ENCODE data around the gene CSF3. TPM values are rescaled to one million over a fixed set of nuclear protein-coding genes. Genes with fewer than 3 reads are reported as not detected.

CSF3 gene
- total and polyA plus RNA-seq, 4 donors, result not detected

- Histone ChIP-seq H3K27ac (ENCODE audit: low read depth in 1 of 2, low read length in 2 of 2) (no peak overlapping the region), H3K9ac (ENCODE audit: low read depth in 1 of 2, low read length in 2 of 2) (no peak overlapping the region), H3K36me3 (ENCODE audit: control insufficient read depth in 4 of 4, insufficient read depth in 3 of 4, low read depth in 1 of 4, low read length in 3 of 4) (no peaks in the 10 kb centered on the region), H3K4me1 (ENCODE audit: control insufficient read depth in 4 of 4, insufficient read depth in 4 of 4, low read length in 3 of 4) (peaks cover 0 to 29% (median 20%) of the 10 kb centered on the region in 4 donors), H3K4me3 (ENCODE audit: low read depth in 1 of 3, low read length in 3 of 3) (no peak overlapping the region), H3K9me3 (ENCODE audit: control insufficient read depth in 4 of 4, low read length in 3 of 4) (no peaks in the 10 kb centered on the region), H3K27me3 (ENCODE audit: control insufficient read depth in 4 of 4, insufficient read depth in 4 of 4, low read length in 3 of 4) (no peaks in the 10 kb centered on the region)
- WGBS, result 77% methylated on average over 8 of the region's 8 CpGs
- no peak for TF ChIP-seq FOXA2 (IDR thresholded peaks at IDR 0.05)
- DNase-seq (ENCODE audit: low spot score), result no peak
Measured at GRCh38 chr17:40059729-40060475, 44.7 kb downstream of the CSF3 start.

DNA sequence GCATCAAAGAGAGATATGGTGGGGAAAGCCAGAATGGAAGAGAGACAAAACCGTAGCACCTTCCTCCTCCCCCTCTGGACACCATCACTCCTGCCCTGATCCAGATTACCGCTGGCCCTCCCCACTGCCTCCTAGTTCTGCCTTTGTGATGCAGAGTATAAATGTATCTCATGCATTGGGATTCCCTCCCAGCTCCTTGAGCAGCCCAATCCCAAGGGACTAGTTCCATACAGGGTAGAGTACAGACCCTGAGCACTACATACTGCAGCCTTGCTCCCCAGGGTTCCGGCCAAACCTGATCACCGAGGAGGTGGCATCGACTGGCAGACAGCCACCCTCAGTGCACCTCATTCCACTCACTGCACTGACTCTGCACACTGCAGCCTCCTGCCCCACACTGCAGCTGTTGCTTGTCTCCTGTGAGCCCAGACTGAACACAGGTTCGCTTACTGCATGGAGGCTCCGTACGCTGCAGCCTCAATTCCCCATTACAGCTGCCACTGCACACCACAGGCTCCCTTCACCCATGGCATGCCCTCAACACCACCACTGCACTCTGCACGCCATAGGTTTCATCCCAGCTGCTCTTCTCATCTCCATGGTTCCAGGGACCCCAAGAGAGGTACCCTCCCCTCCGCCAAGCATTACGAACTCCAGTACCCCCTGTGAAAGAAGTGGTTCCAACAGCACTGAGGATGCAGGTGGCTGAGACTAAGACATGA, 45.8 kb downstream of the CSF3 start:
- 91% methylated on average over 11 of the region's 11 CpGs for WGBS

More for the DNA sequence above, 45.8 kb downstream of the CSF3 start:
- no peak overlapping the region for H3K4me3 ChIP-seq (ENCODE audit: low read depth in 1 of 3, low read length in 3 of 3)
- no peaks in the 10 kb centered on the region for H3K27me3 ChIP-seq (ENCODE audit: control insufficient read depth in 4 of 4, insufficient read depth in 4 of 4, low read length in 3 of 4)
- no peak for DNase-seq (ENCODE audit: low spot score)
- no peaks in the 10 kb centered on the region for H3K9me3 ChIP-seq (ENCODE audit: control insufficient read depth in 4 of 4, low read length in 3 of 4)
- H3K4me1 ChIP-seq (ENCODE audit: control insufficient read depth in 4 of 4, insufficient read depth in 4 of 4, low read length in 3 of 4), result peaks cover 0 to 37% (median 22%) of the 10 kb centered on the region in 4 donors
- no peaks in the 10 kb centered on the region for H3K36me3 ChIP-seq (ENCODE audit: control insufficient read depth in 4 of 4, insufficient read depth in 3 of 4, low read depth in 1 of 4, low read length in 3 of 4)
- H3K27ac ChIP-seq (ENCODE audit: low read depth in 1 of 2, low read length in 2 of 2), result no peak overlapping the region
- TF ChIP-seq RXRA (IDR thresholded peaks at IDR 0.05) (no peak), JUND (IDR thresholded peaks at IDR 0.05) (no peak), SP1 (IDR thresholded peaks at IDR 0.05) (no peak), MAX (IDR thresholded peaks at IDR 0.05) (no peak), HNF4G (IDR thresholded peaks at IDR 0.05) (no peak), FOXA2 (IDR thresholded peaks at IDR 0.05) (no peak), EGR1 (IDR thresholded peaks at IDR 0.05; ENCODE audit: low read depth in 2 of 2) (no peak), HNF4A (conservative IDR thresholded peaks at IDR 0.05) (no peak), NR2F2 (IDR thresholded peaks at IDR 0.05) (no peak), FOXA1 (IDR thresholded peaks at IDR 0.05) (no peak)
- TF ChIP-seq, protein P1, sequence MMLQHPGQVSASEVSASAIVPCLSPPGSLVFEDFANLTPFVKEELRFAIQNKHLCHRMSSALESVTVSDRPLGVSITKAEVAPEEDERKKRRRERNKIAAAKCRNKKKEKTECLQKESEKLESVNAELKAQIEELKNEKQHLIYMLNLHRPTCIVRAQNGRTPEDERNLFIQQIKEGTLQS (IDR thresholded peaks at IDR 0.05), result no peak
- TF ChIP-seq, protein P2, sequence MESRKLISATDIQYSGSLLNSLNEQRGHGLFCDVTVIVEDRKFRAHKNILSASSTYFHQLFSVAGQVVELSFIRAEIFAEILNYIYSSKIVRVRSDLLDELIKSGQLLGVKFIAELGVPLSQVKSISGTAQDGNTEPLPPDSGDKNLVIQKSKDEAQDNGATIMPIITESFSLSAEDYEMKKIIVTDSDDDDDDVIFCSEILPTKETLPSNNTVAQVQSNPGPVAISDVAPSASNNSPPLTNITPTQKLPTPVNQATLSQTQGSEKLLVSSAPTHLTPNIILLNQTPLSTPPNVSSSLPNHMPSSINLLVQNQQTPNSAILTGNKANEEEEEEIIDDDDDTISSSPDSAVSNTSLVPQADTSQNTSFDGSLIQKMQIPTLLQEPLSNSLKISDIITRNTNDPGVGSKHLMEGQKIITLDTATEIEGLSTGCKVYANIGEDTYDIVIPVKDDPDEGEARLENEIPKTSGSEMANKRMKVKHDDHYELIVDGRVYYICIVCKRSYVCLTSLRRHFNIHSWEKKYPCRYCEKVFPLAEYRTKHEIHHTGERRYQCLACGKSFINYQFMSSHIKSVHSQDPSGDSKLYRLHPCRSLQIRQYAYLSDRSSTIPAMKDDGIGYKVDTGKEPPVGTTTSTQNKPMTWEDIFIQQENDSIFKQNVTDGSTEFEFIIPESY (IDR thresholded peaks at IDR 0.05), result no peak
- TF ChIP-seq, protein P3, sequence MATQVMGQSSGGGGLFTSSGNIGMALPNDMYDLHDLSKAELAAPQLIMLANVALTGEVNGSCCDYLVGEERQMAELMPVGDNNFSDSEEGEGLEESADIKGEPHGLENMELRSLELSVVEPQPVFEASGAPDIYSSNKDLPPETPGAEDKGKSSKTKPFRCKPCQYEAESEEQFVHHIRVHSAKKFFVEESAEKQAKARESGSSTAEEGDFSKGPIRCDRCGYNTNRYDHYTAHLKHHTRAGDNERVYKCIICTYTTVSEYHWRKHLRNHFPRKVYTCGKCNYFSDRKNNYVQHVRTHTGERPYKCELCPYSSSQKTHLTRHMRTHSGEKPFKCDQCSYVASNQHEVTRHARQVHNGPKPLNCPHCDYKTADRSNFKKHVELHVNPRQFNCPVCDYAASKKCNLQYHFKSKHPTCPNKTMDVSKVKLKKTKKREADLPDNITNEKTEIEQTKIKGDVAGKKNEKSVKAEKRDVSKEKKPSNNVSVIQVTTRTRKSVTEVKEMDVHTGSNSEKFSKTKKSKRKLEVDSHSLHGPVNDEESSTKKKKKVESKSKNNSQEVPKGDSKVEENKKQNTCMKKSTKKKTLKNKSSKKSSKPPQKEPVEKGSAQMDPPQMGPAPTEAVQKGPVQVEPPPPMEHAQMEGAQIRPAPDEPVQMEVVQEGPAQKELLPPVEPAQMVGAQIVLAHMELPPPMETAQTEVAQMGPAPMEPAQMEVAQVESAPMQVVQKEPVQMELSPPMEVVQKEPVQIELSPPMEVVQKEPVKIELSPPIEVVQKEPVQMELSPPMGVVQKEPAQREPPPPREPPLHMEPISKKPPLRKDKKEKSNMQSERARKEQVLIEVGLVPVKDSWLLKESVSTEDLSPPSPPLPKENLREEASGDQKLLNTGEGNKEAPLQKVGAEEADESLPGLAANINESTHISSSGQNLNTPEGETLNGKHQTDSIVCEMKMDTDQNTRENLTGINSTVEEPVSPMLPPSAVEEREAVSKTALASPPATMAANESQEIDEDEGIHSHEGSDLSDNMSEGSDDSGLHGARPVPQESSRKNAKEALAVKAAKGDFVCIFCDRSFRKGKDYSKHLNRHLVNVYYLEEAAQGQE (IDR thresholded peaks at IDR 0.05), result no peak
- H3K9ac ChIP-seq (ENCODE audit: low read depth in 1 of 2, low read length in 2 of 2), result no peak overlapping the region

Data from liver (tissue), 9 donors.